Measurements from ENCODE around the gene ARHGEF4.

Gene ARHGEF4

DNA sequence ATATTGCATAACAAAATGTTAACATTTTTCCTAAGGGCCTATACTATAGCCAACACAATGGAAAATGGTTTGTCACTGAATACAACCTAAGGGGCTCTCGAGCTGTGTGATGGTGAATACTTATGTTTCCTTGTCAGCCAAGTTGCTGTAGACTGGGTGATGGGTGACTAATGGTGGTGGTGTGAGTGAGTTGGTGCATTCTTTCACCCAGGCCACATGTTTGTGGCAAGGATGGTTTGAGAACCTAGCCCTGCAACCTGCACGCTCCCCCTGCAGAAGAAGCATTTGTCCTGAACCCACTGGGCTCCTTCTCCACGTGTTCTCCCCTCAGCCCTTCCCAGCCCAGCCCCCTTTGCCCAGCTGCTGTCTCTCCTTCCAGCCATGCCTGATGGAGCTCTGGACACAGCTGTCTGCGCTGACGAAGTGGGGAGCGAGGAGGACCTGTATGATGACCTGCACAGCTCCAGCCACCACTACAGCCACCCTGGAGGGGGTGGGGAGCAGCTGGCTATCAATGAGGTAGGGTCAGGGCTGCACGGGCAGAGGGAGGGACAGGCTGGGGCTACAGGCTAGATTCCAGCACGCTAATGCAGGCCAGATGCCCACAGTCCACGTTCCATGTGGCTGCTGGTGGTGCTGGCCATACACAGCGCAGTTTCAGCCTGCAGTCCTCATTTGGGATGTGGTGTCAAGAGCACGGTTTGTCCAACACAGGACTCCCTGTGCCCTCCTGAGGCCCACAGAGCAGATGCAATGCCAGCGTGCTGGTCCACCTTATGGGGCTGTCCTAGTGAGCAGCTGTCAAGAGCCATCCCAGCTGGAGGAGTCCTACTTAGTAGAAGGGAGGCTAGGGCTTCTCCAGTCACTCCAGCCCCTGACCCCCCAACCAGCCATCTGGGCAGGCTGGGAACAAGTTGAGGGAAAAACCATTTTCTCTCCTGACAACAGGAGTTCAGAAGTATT is 191.1 kb downstream of the ARHGEF4 start:
- DNase-seq: no peak

DNA sequence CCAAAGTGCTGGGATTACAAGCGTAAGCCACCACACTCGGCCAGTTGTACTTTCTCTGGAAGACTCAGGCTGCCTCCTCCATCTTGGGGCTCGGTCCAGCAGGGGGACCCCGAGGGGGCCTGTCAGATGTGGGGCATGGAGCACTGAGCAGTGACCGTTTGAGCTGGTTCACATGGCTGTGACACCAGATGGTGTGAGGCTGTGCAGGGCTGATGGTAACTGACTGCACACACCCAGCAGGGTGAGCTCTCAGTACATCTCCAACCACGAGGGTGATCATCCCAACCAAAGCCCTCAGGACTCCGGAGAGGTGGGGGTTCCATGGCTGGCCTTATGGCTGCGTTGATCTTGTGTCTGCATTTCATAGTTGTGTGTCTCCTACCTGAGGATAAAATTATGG is 193.1 kb downstream of the ARHGEF4 start:
- no peak for DNase-seq

DNA sequence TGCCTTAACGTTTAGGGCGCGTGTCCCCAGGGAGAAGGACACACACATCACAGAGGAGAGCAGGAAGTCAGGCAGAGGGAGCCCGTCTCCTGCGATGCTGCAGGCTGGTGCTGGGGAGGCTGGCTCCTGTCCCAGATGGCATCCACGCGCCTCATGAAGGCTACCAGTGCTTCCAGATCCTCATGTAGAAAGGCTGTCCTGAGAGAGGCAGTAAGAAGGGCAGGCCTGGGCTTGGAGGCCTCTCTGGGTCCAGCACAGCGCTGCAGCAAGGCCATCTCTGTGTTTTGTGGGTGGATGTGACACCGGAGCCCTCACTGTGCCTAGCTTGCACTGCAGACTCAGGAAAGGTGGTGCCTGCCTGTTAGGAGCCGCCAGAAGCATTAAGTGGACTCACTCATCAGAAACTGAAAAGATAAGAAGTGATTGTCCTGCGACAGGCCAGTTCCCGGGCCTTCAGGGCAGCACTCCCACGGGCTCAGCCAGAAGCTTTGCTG is 193.8 kb downstream of the ARHGEF4 start:
- no peak for DNase-seq

DNA sequence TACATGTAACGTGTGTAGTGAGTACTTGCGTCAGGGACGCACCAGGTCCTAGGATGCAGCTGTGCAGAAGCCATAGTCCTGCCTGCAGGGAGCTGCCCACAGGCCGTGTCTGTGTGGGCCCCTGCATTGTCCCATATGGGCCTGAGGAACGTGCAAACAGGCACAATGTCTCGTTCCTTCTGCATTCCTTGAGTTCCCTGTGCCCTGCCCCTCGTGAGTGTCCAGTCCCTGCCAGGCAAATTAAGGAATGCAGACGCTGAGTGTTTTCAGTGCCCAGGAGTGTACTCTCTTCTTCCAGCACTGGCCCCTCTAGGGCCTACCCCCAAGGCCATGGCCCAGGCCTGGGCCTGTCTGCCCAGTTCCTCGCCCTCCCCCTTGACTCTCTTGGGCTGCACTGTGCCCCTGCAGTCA is 194.7 kb downstream of the ARHGEF4 start:
- DNase-seq: no peak

DNA sequence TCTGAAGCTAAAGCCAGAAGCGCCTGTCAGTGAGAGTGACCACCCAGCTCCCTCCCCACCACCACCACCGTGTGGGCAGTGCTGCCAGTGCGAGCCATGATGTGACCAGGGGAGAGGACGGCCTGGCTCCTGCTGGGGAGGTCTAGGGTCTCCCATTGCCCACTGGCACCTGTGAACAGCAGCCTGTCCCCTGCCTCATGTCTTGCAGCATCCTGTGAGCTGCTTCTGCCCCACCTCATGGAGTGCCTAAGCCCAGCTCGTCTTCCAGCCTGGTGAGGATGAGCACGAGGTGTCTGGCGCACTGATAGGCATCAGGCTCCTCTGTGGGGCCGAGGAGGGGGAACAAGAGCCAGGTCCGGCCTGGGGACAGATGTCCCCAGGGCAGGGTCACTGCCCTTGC is 195.2 kb downstream of the ARHGEF4 start:
- no peak for DNase-seq

DNA sequence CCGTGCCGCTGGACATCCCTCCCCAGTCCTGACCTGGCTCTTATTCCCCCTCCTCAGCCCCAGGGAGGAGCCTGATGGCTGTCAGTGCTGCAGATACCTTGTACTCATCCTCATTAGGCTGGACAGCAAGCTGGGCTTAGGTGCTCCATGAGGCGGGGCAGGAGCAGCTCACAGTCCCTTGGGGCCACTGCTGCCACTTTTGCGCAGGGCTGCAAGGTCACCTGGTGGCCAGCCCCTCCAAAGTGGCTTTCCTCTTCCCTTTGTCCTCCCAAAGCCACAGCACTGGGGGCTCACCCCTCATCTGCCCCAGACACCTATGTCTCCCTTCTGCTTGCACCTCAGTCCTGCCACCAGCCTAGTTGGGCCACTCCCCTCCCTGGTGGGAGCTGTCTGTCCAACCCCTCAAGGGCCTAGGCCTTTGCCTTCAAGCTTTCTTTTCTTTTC is 195.7 kb downstream of the ARHGEF4 start:
- no peak for DNase-seq

DNA sequence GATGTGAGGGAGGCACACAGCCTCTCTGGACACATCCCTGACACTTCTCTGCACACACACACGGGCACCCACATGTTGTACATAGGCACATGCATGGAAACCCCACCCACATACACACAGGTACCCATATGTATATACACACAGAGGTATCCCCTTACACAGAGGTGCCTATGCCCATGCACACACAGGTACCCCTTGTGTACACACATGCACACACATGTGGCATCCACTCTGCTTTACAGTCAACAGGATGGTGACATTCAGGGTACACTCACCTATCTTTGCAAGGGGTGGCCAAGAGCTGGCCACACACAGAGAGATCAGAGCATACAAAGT is 197.0 kb downstream of the ARHGEF4 start:
- no peak for DNase-seq

DNA sequence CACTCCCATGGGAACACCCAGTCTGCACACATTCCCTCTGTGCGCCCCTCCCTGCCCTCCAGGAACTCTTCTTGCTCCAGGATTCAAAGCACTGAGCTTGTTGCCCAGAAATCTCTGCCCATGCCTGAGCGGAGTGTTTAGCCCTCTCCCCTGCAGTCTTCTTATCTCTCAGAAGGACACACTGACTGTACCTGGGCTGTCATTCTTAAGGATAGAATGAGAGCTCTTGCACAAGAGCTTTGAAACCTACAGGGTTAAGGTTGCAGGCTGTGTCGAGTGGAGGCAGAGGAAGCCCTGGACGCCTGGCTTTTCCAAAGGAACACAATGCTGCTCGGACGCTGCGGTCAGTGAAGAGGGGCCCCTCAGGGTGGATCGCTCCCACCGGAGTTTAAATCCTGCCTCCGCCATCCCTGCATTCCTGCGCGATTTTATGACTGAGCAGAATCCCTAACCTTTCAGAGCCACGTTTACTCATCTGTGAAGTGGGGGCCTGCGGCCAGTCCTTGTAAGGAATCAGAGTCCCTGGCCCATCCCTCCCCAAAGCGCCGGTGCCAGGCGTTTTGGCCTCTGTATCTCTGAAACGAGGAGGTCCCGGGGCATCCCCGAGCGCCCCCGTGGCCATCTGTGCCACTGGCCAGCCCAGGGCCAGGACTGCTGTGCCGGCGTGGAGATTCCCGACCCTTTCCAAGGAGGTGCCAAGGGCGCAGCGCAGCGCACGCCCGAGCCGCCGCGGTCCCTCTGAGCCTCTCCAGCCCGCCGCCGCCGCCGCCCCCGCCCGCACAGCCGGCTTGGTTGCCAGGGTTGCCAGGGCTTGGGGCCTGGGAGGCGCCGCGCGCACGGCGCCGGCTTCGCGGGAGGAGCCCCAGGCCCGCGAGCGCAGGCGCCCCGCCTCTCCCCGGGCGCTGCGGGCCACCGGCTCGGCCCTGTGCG is 197.7 kb downstream of the ARHGEF4 start:
- DNase-seq: peak in 1 of 6 experiments; percentile 11

DNA sequence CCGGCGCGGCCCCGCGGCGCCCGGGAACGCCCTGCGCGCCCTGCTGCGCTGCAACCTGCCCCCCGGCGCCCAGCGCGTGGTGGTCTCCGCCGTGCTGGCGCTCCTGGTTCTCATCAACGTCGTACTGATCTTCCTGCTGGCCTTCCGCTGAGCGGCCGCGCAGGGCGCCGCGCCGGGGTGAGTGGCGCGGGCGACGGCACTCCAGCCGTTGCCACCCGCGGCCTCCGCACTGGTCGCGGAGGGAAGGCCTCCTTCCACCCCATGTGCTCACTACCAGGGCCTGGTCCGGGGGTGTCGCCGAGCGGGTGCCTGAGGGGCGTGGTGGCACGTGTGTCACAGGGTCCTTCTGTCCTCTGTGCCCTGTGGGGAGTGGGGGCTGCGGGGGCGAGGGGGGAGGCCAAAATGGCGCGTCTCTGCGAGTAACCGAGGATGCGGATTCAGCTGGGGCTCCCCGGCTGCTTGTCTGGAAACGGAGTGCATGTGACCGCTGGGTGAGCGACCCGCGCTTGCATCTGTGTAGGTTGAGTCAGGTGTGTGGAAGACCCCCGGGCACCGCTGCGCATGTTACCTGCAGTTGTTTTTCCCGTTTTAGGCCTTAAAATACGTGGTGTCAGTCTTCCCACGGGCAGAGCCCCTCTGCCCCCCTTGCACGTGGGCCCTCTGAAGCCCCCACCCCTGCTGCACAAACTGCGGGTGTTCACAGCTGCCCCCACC is 198.6 kb downstream of the ARHGEF4 start:
- no peak for DNase-seq

DNA sequence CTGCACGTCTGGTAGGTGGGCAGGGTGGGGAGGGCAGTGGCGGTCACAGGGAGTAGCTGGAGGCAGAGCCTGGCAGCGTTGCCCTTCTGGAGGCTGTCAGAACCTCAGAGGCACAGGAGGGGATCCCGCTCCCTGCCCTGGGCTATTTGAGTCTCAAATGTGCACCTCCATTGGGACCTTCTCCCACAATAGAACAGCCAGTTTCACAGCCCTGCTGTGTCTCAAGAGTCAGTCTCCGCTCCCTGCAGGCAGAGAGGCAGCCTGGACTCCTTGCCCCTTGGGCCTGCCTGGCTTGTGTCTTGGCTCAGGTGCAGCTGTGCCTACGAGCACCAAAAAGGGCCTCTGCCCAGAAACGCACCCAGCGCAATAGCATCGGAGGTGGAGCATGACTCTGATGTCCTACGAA is 199.1 kb downstream of the ARHGEF4 start:
- DNase-seq: no peak

DNA sequence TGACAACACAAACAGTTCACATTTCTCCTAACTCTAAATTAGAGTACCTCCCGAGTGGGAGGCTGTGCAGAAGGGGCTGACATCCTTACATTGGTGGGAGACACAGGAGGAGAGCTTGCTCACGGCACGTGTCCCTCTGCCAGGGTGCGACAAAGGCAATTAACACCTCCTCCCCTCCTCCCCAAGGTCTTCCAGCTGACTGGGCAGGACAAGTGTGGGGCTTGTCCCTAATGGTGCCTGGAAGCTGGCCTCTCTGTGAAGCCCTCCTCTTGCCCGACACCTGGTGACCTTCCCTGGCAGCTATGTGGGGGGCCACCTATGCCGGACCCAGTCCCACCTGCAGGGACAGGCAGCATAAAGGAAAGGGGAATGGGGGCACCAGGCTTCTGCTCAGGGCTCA is 199.6 kb downstream of the ARHGEF4 start:
- no peak for DNase-seq

DNA sequence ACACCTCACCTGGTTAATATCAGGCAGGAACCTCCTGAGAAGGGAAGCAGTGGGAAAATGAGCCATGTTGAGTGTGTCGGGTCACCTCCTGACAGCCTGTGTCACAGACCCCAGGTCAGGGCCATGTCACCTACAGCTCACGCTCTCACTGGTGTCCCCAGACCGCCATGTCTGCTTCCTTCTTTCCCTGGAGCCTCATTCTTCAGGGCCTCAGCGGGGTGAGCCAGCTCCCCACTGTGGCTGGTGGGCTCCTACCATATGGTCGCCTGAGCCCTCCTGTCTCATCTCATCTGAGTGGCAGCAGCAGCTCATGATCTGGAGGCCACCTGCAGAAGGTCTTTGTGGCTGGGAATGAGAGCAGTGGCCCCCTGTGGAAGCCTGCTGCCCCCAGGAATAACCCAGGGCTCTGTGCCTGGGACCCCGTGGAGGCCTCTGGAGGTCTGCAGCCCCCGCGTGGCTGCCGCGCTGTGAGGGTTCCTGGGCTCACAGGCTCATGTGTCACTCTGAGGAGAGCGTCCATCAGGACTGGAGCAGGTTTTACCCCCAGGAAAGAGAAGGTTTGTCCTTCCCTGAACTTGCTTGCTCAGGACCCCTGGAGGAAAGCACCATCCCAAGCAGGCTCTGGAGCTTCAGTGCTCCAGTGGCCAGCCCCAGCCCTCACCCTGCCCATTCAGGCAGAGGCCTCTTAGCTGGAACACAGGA is 200.1 kb downstream of the ARHGEF4 start:
- no peak for DNase-seq

DNA sequence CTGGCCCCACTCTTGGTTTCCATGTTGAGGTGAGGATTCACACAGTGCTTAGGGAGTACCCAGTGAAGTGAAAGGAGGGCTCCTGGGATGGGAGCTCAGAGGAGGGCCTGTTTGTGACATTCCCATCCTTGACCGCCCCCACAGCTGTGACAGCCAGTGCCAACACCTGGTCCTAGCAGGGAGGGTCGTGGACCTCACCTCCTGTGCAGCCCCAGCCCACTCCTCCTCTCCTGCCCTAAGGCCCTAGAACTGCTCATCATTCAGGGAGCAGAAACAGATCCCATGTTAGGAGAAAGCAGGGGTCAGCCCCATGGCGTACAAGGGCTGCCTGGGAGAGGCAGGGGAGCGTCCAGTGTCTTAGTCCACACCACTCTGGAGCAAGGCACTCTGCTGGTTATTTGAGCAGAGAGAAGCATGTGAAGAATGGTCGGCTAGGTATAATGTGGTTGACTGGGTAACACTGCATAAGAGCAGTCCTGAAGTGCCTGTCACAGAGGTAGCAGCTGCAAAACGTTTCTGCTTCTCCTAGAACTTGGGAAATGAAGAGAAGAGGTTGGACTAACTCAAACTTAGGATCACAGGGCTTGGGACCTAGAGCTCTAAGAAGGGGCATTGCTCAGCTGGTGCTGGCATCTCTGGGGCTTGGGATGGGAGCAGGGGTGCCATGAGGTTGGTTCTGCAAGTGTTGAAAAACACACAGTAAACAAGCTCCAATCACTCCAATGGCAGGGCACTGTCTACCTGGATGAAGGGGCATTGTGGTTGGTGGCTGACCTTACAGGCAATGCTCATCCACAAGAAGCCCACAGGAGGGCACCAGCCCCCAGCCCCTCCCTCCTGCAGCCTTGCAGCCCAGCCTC is 200.9 kb downstream of the ARHGEF4 start:
- DNase-seq: no peak

DNA sequence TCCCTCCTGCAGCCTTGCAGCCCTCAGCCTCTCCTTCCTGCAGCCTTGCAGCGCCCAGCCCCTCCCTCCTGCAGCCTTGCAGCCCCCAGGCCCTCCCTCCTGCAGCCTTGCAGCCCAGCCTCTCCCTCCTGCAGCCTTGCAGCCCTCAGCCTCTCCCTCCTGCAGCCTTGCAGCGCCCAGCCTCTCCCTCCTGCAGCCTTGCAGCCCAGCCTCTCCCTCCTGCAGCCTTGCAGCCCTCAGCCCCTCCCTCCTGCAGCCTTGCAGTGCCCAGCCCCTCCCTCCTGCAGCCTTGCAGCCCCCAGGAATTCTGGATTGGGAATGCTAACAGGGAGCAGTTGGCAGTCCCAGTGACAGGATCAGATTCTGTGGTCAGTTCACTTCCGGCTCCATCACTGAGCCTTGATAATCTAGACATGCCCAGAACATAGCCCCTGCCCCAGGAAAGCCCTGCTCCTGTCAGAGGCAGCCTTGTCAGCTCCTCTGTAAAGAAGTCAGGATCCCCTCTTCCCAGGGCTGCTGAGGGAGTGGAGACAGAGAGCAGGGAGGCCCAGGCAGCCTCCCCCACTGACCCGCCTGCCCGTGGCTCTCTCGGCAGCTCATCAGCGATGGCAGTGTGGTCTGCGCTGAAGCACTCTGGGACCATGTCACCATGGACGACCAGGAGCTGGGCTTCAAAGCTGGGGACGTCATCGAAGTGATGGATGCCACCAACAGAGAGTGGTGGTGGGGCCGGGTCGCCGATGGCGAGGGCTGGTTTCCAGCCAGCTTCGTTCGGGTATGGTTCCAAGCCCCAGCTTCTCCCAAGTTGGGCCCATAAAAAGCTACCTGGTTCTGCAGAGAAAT is 201.8 kb downstream of the ARHGEF4 start:
- no peak for DNase-seq

DNA sequence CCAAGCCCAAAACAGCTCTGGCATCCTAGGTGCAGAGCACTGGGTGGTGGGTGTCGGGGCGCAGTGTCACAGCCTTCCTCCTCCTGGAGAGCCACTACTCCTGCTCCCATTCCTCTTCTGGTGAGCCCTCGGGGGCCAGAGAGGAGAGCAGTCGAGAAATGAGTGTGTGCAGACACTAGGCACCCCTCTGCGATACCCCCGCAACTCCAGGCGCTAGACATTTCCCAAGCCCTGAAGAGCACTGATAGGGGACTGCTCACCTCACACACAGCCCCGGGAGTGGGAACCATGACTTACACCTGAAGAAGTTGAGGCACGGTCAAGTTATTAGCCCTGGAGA is 202.4 kb downstream of the ARHGEF4 start:
- no peak for DNase-seq

DNA sequence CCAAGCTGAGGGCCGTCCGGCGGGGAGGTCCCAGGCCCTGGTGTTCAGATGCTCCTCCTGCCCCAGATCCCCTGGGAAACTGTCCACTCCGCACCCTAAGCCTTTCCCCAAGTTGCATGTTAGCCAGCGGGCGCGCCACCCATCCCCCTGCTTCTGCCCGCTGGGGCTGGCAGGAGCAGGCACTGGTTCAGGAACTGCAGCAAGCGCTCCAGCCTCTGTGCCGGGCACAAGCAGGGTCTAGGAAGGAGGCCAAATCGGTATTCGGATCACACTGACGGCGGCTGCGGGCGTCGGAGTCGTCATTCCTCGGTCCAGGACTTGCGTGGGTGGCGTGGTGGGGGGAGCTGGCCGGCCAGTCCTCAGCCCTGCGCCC is 202.8 kb downstream of the ARHGEF4 start:
- no peak for DNase-seq

DNA sequence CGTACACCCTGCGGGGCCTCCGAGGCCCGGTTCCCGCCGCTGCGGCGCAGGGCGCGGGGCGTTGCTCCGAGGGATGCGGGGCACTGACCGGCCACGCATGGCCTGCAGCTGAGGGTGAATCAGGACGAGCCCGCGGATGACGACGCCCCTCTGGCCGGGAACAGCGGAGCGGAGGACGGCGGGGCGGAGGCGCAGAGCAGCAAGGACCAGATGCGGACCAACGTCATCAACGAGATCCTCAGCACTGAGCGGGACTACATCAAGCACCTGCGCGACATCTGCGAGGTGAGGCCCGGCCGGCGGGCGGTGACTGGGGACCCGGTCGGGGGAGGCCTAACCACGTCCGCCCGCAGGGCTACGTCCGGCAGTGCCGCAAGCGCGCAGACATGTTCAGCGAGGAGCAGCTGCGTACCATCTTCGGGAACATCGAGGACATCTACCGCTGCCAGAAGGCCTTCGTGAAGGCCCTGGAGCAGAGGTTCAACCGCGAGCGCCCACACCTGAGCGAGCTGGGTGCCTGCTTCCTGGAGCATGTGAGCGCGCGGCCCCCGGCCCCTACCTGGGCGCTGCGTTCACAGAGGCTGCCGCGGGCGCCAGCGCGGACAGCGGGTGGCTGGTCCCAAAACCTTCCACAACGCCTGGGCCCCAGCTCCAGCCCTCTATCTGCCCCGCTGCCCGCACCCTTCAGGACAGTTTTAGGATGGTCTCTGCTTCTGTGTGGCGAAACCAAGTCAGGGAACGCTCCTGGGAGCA is 203.4 kb downstream of the ARHGEF4 start:
- DNase-seq: peak in 4 of 6 experiments; percentile 15 to 56 (median 33)

DNA sequence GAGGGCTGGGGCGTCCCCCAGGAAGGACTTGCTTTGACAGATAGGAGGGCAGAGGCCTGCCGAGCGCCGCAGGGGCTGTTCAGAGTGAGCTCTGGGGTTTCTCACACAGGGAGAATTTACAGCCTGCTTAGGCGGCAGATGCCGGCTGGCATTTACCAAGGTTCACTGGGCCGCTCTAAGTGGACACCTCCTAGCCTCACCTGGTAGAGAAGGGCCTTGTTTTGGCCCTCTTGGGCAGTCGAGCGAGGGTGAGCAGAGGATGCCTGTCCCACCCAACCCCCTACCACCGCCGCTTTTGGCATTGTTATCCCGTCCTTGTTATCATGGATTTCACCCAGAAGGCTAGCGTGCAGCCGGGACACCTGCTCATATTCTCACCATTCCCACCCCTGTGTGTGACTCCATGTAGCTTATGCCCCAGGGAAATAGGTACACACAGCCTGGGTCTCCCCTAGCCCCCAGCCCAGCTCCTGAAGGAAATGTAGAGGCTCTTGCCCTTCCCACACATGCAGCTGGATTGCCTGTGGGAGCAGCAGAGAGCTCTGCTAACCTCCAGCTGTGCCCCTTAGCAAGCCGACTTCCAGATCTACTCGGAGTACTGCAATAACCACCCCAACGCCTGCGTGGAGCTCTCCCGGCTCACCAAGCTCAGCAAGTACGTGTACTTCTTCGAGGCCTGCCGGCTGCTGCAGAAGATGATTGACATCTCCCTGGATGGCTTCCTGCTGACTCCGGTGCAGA is 204.1 kb downstream of the ARHGEF4 start:
- peak in 1 of 6 experiments; percentile 25 for DNase-seq

All from stimulated activated naive CD4-positive, alpha-beta T cell (primary cell).